Measurements from ENCODE around the gene NDUFAF4. TPM values are rescaled to one million over a fixed set of nuclear protein-coding genes. Genes with fewer than 3 reads are reported as not detected.

Gene NDUFAF4
- total and polyA plus RNA-seq, 2 of the 8 experiments (the other 6 are each of a cell fraction or from before 2014, with no cell fraction given) = 21.9 to 84.4 TPM

DNA sequence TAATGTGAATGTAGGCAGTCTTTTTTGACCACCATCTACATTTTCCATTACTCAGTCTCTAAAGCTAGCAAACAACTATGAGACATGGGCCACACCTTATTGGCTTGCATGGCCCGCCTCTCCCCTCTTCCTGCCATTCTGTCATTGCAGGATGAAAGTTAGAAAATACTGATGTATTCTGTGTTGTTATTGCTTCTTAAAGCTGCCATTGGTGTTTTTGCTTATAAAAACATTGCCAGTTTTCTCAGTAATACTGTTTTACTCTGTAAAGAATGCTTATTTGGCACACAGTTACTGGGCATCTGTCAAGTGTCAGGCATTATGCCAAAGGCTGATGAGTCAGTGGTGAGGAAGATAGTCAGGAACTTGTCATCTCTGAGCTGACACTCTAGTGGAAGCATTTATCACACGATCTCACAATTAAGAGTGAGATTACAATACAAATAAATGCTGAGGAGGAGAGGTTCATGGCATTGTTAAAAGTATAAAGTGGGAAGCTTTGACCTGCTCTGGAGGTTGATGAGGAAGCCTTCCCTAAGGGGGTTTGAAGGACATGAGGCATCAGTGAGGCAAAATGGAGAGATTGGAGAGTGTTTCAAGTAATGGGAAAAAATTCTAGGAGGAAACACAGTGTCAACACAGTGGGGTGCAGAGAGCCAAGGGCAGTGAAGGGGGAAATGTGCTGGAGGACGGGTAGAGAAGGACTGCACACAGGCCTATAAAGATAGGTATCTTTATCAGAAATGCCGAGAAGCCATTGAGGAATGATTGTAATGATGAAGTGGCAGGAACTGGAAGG is 41.5 kb upstream of the NDUFAF4 start:
- no peak overlapping the region for H3K4me3 ChIP-seq (ENCODE audit: extremely low read depth in 1 of 4, insufficient read depth in 2 of 4, low read depth in 3 of 4, low read length in 4 of 4)
- no peak overlapping the region for H3K4me2 ChIP-seq (ENCODE audit: insufficient read depth in 1 of 2, low read depth in 2 of 2, low read length in 2 of 2)
- no peak overlapping the region for H3K23ac ChIP-seq (ENCODE audit: insufficient read length)
- H3K4me1 ChIP-seq (replicated peaks in 1 of 4; ENCODE audit: control insufficient read depth in 3 of 4, insufficient read depth in 4 of 4, low read length in 3 of 4) = peaks cover 0 to 3% (median 0%) of the 10 kb centered on the region in 4 experiments; a peak in 2 of 7 replicates
- no peak overlapping the region for H2BK5ac ChIP-seq (ENCODE audit: low read depth, low read length)
- H4K20me1 ChIP-seq (replicated peaks in 1 of 2; ENCODE audit: control insufficient read depth in 1 of 2, insufficient read depth in 2 of 2, low read length in 2 of 2) = no peaks in the 10 kb centered on the region
- no peaks in the 10 kb centered on the region for H3K36me3 ChIP-seq (ENCODE audit: control insufficient read depth in 2 of 4, insufficient read depth in 4 of 4, low read length in 3 of 4)
- no peak overlapping the region for H2AK5ac ChIP-seq (ENCODE audit: low read depth, low read length)
- no peak overlapping the region for H3K18ac ChIP-seq (ENCODE audit: extremely low read depth, low read length)
- no peak overlapping the region for H4K5ac ChIP-seq (ENCODE audit: insufficient read length, low read depth, low read length)
- H3K27me3 ChIP-seq (replicated peaks in 1 of 4; ENCODE audit: control insufficient read depth in 3 of 4, extremely low read depth in 1 of 4, insufficient read depth in 3 of 4, low read length in 3 of 4) = no peaks in the 10 kb centered on the region
- H3K79me1 ChIP-seq (ENCODE audit: low read depth, low read length) = no peaks in the 10 kb centered on the region
- no peak overlapping the region for H2BK15ac ChIP-seq (ENCODE audit: low read length)
- no peak for TF ChIP-seq KDM5A (IDR thresholded peaks at IDR 0.05; ENCODE audit: low read length)
- TF ChIP-seq SUZ12 (IDR thresholded peaks at IDR 0.05; ENCODE audit: low read length) = no peak
- TF ChIP-seq, protein P1, sequence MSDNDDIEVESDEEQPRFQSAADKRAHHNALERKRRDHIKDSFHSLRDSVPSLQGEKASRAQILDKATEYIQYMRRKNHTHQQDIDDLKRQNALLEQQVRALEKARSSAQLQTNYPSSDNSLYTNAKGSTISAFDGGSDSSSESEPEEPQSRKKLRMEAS (IDR thresholded peaks at IDR 0.05) = no peak
- TF ChIP-seq NRF1 (IDR thresholded peaks at IDR 0.05; ENCODE audit: low read depth, low read length) = no peak
- TF ChIP-seq RFX5 (IDR thresholded peaks at IDR 0.05; ENCODE audit: borderline replicate concordance, low read depth, low read length) = no peak
- TF ChIP-seq BACH1 (IDR thresholded peaks at IDR 0.05; ENCODE audit: low read length) = no peak
- no peak for TF ChIP-seq TEAD4 (IDR thresholded peaks at IDR 0.05; ENCODE audit: low read depth, low read length)
- TF ChIP-seq HDAC6 (IDR thresholded peaks at IDR 0.05; ENCODE audit: low read depth, low read length) = no peak
- no peak for TF ChIP-seq TCF12 (IDR thresholded peaks at IDR 0.05; ENCODE audit: low read depth, low read length)
- FAIRE-seq (no peak), DNase-seq (ENCODE audit: low read depth in 1 of 2, low spot score in 2 of 2) (no peak)
- no peak overlapping the region for H3K14ac ChIP-seq (ENCODE audit: insufficient read length)
- ChIA-PET CTCF (ENCODE audit: partially characterized antibody) (interaction anchor here (1.2 to 1.3 kb wide), 2 partner anchors 14 to 35 kb away, joined by 3 read pairs; no protein-coding TSS in a partner anchor), POLR2A (ENCODE audit: partially characterized antibody) (interaction anchor here (1.6 kb wide), 1 partner anchor 15 kb away, joined by 4 read pairs; the partner anchor contains the start of gene KLHL32)
- H4K91ac ChIP-seq (replicated peaks; ENCODE audit: insufficient read length, low read length) = no peak overlapping the region
- H3K9ac ChIP-seq (replicated peaks in 1 of 4; ENCODE audit: extremely low read depth in 1 of 4, low read depth in 3 of 4, low read length in 3 of 4) = no peak overlapping the region
- H3K23me2 ChIP-seq (ENCODE audit: low read depth, low read length) = no peaks in the 10 kb centered on the region; the same call in 1 of the 2 replicates
- H4K8ac ChIP-seq (ENCODE audit: extremely low read depth, insufficient read depth, low read length) = no peak overlapping the region
- H2BK12ac ChIP-seq (ENCODE audit: low read depth, low read length) = no peak overlapping the region
- H3K9me3 ChIP-seq (ENCODE audit: insufficient read depth in 2 of 2, low read depth in 1 of 2, low read length in 1 of 2) = no peaks in the 10 kb centered on the region
- 88% methylated on average over 4 of the region's 4 CpGs; no CpG with 5 or more reads in 1 of the 2 experiments for WGBS, 2 experiments (ENCODE audit: extremely low coverage in 1 of 2, insufficient coverage in 1 of 2, insufficient read length in 1 of 2, insufficient replicate concordance in 2 of 2, low coverage in 1 of 2, low lambda C conversion rate in 2 of 2, missing lambda C conversion rate in 1 of 2)
- H2BK20ac ChIP-seq (ENCODE audit: low read length) = no peak overlapping the region
- H2BK120ac ChIP-seq (replicated peaks; ENCODE audit: low read depth, low read length) = no peak overlapping the region
- H3K4ac ChIP-seq (replicated peaks; ENCODE audit: insufficient read length, low read depth, low read length) = no peak overlapping the region
- H3K79me2 ChIP-seq (ENCODE audit: control insufficient read depth in 1 of 2, insufficient read depth in 2 of 2, low read length in 2 of 2) = no peaks in the 10 kb centered on the region
- H3K27ac ChIP-seq (ENCODE audit: low read depth, low read length) = no peak overlapping the region
- no peak overlapping the region for H3K56ac ChIP-seq (replicated peaks; ENCODE audit: insufficient read length, low read depth, low read length)
- no peak overlapping the region for H2AFZ ChIP-seq (ENCODE audit: low read length)

All from H1 (cell line).